ENCODE measurements around the gene GJC1.
"Not testable (repeated sequence)": the region's sequence is repeated elsewhere in the genome, so short reads cannot be mapped to it uniquely, and the experiment has no call there.

Gene GJC1

DNA sequence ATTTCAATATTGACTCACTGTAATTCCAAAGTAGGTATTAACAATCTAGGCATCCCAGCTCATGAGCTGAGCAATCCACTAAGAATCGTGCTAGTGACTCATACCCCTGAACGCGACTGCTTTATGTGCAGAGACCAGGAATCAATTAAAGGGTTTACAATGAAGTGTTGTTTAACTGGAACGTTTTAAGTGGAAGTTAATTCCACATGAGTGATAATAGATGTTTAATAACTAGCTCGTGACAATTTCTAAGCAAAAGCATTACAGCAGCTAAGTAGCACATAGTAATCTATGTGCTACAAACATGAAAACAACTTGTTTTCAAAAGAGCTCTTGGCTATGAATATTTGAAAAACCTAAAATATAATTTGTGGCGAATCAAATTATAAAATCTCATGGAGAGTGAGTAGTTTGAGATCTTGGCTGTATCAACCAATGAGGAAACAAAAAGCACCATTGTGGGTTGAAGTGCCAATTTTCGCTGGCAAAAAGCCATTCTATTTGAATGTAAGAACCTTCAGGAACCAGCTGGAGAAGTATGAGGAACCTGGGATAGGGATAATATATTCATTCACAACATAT, 9.4 kb downstream of the GJC1 start:
- Histone ChIP-seq H3K27ac (ENCODE audit: low read depth, low read length) (no peak overlapping the region), H3K4me3 (ENCODE audit: low read depth, low read length) (no peak overlapping the region), H3K27me3 (ENCODE audit: control insufficient read depth, insufficient read depth, low read length) (no peaks in the 10 kb centered on the region), H3K9ac (ENCODE audit: low read length) (no peak overlapping the region), H3K36me3 (ENCODE audit: control insufficient read depth, insufficient read depth, low read length) (peaks cover 4% of the 10 kb centered on the region), H3K4me1 (ENCODE audit: control insufficient read depth, insufficient read depth, low read length) (no peaks in the 10 kb centered on the region), H3K9me3 (ENCODE audit: control insufficient read depth, insufficient read depth, low read depth, low read length) (no peaks in the 10 kb centered on the region)

DNA sequence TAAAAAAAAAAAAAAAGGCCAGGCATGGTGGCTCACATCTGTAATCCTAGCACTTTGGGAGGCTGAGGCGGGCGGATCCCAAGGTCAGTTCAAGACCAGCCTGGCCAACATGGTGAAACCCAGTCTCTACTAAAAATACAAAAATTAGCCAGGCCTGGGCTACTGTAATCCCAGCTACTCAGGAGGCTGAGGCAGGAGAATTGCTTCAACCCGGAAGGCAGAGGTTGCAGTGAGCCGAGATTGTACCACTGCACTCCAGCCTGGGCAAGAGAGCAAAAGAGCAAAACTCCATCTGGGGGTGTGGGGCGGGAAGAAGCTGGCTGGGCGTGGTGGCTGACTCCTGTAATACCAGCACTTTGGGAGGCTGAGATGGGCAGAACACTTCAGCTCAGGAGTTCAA, 11.6 kb downstream of the GJC1 start:
- not testable (repeated sequence) for H3K9ac ChIP-seq (ENCODE audit: low read length); H3K4me1 ChIP-seq (ENCODE audit: control insufficient read depth, insufficient read depth, low read length); H3K4me3 ChIP-seq (ENCODE audit: low read depth, low read length); H3K9me3 ChIP-seq (ENCODE audit: control insufficient read depth, insufficient read depth, low read depth, low read length); H3K27me3 ChIP-seq (ENCODE audit: control insufficient read depth, insufficient read depth, low read length); H3K36me3 ChIP-seq (ENCODE audit: control insufficient read depth, insufficient read depth, low read length); H3K27ac ChIP-seq (ENCODE audit: low read depth, low read length)

DNA sequence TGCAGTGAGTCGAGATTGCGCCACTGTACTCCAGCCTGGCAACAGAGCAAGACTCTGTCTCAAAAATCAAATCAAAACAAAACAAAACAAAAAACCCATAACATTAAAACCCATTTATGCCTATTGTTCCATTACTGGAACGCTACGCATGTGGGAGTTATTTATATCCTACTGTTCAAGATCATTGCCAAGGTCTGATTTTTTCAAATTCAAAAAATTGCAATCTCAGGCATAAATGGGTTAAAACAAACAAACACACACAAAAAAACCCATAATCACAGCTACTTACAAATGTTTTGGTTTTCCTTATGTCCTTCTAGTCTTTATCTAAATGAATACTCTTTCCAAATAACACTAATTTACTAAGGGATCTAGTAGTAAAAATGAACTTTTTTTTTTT, 17.8 kb downstream of the GJC1 start:
- Histone ChIP-seq H3K4me3 (ENCODE audit: low read depth, low read length) (no peak overlapping the region), H3K27me3 (ENCODE audit: control insufficient read depth, insufficient read depth, low read length) (no peaks in the 10 kb centered on the region), H3K9ac (ENCODE audit: low read length) (no peak overlapping the region), H3K27ac (ENCODE audit: low read depth, low read length) (no peak overlapping the region), H3K36me3 (ENCODE audit: control insufficient read depth, insufficient read depth, low read length) (peaks cover 10% of the 10 kb centered on the region), H3K4me1 (ENCODE audit: control insufficient read depth, insufficient read depth, low read length) (no peaks in the 10 kb centered on the region), H3K9me3 (ENCODE audit: control insufficient read depth, insufficient read depth, low read depth, low read length) (no peaks in the 10 kb centered on the region)

DNA sequence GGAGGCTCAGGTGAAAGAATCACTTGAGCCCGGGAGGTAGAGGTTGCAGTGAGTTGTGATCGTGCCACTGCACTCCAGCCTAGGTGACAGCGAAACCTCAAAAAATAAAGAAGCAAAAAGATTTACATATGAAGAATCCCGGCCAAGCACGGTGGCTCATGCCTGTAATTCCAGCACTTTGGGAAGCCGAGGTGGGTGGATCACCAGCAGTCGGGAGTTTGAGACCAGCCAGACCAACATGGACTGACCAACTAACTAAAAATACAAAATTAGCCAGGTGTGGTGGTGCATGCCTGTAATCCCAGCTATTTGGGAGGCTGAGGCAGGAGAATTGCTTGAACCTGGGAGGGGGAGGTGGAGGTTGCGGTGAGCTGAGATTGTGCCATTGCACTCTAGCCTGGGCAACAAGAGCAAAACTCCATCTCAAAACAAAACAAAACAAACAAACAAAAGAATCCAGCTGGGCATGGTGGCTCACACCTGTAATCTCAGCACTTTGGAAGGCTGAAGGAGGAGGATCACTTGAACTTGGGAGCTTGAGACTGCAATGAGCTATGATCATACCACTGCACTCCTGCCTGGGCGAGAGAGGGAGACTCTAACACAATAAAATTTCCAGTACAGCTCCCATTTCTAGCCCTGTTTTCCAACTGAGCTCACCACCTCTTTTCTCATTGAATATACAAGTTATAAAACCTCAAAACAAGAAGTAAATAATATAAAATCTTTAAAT, 21.3 kb downstream of the GJC1 start:
- not testable (repeated sequence) for H3K9ac ChIP-seq (ENCODE audit: low read length); H3K9me3 ChIP-seq (ENCODE audit: control insufficient read depth, insufficient read depth, low read depth, low read length); H3K27ac ChIP-seq (ENCODE audit: low read depth, low read length); H3K27me3 ChIP-seq (ENCODE audit: control insufficient read depth, insufficient read depth, low read length); H3K4me3 ChIP-seq (ENCODE audit: low read depth, low read length); H3K4me1 ChIP-seq (ENCODE audit: control insufficient read depth, insufficient read depth, low read length)
- H3K36me3 ChIP-seq (ENCODE audit: control insufficient read depth, insufficient read depth, low read length), result peaks cover 45% of the 10 kb centered on the region

DNA sequence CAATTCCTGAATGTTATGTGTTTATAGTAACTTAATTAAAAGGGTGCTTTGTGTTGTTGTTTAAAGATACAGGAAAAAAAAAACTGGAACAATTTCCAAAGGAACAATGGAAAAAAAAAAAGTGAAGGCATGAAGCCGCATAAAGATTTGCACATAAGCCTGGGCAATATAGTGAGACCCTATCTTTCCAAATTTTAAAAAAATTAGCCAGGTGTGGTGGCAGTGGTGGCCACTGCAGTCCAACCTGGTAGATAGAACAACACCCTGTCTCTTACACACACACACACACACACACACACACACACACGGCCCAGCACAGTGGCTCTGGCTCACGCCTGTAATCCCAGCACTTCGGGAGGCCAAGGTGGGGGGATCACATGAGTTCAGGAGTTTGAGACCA, 21.9 kb downstream of the GJC1 start:
- no peaks in the 10 kb centered on the region for H3K4me1 ChIP-seq (ENCODE audit: control insufficient read depth, insufficient read depth, low read length)
- no peak overlapping the region for H3K27ac ChIP-seq (ENCODE audit: low read depth, low read length)
- no peaks in the 10 kb centered on the region for H3K9me3 ChIP-seq (ENCODE audit: control insufficient read depth, insufficient read depth, low read depth, low read length)
- H3K36me3 ChIP-seq (ENCODE audit: control insufficient read depth, insufficient read depth, low read length), result peaks cover 51% of the 10 kb centered on the region
- no peak overlapping the region for H3K9ac ChIP-seq (ENCODE audit: low read length)
- H3K27me3 ChIP-seq (ENCODE audit: control insufficient read depth, insufficient read depth, low read length), result no peaks in the 10 kb centered on the region
- no peak overlapping the region for H3K4me3 ChIP-seq (ENCODE audit: low read depth, low read length)

- H3K4me1 ChIP-seq (ENCODE audit: control insufficient read depth, insufficient read depth, low read length), result no peaks in the 10 kb centered on the region
- no peak overlapping the region for H3K4me3 ChIP-seq (ENCODE audit: low read depth, low read length)
- H3K9ac ChIP-seq (ENCODE audit: low read length), result no peak overlapping the region
- H3K27ac ChIP-seq (ENCODE audit: low read depth, low read length), result no peak overlapping the region
- H3K27me3 ChIP-seq (ENCODE audit: control insufficient read depth, insufficient read depth, low read length), result no peaks in the 10 kb centered on the region
- H3K36me3 ChIP-seq (ENCODE audit: control insufficient read depth, insufficient read depth, low read length), result peaks cover 51% of the 10 kb centered on the region
- H3K9me3 ChIP-seq (ENCODE audit: control insufficient read depth, insufficient read depth, low read depth, low read length), result no peaks in the 10 kb centered on the region
Measured at GRCh38 chr17:44807817-44808155, 22.3 kb downstream of the GJC1 start.

GRCh38 chr17:44807093-44807816, 22.8 kb downstream of the GJC1 start:
- Histone ChIP-seq H3K4me3 (ENCODE audit: low read depth, low read length) (no peak overlapping the region), H3K9me3 (ENCODE audit: control insufficient read depth, insufficient read depth, low read depth, low read length) (no peaks in the 10 kb centered on the region), H3K4me1 (ENCODE audit: control insufficient read depth, insufficient read depth, low read length) (no peaks in the 10 kb centered on the region), H3K27ac (ENCODE audit: low read depth, low read length) (no peak overlapping the region), H3K27me3 (ENCODE audit: control insufficient read depth, insufficient read depth, low read length) (no peaks in the 10 kb centered on the region), H3K36me3 (ENCODE audit: control insufficient read depth, insufficient read depth, low read length) (peaks cover 56% of the 10 kb centered on the region), H3K9ac (ENCODE audit: low read length) (no peak overlapping the region)

DNA sequence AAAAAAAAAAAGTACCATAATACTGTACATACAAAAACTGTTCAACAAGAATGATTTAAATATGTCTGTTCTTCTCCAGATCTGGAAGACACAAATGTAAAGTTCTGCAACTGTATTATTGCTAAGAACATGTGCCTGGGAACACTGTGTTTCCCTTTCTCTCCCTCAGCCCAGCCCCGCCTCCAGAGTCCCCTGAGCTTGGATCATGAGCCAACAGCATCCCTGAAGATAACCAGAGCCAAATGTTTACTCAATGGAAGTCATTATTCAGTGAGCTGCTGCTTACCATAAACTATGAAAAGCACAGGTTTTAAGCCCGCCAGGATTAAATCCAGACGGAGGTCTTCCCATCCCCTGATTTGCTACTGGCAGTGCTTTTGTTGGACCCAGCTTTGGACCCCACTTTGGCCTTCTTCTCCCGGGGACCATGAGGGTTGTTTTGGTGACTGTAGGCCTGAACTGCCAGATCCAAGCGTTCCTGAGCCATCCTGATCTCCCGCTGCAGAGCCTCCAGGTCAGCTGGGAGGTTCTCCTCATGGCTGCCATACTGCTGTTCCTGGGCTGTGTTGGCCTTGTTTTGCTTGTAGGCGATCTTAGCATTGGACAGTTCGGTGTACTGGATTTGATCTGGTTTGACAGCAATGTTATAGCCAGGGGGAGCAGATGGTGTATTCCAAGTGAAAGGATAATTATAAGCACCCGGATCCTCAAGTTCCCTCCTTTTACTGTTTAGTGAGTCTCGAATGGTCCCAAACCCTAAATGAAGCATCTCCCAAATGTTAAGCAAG, 25.6 kb downstream of the GJC1 start:
- H3K27me3 ChIP-seq (ENCODE audit: control insufficient read depth, insufficient read depth, low read length), result no peaks in the 10 kb centered on the region
- peaks cover 82% of the 10 kb centered on the region for H3K36me3 ChIP-seq (ENCODE audit: control insufficient read depth, insufficient read depth, low read length)
- H3K4me3 ChIP-seq (ENCODE audit: low read depth, low read length), result no peak overlapping the region
- no peak overlapping the region for H3K9ac ChIP-seq (ENCODE audit: low read length)
- H3K9me3 ChIP-seq (ENCODE audit: control insufficient read depth, insufficient read depth, low read depth, low read length), result no peaks in the 10 kb centered on the region
- no peak overlapping the region for H3K27ac ChIP-seq (ENCODE audit: low read depth, low read length)
- H3K4me1 ChIP-seq (ENCODE audit: control insufficient read depth, insufficient read depth, low read length), result no peaks in the 10 kb centered on the region

- Histone ChIP-seq H3K4me1 (ENCODE audit: control insufficient read depth, insufficient read depth, low read length) (no peaks in the 10 kb centered on the region), H3K4me3 (ENCODE audit: low read depth, low read length) (no peak overlapping the region), H3K9me3 (ENCODE audit: control insufficient read depth, insufficient read depth, low read depth, low read length) (no peaks in the 10 kb centered on the region), H3K36me3 (ENCODE audit: control insufficient read depth, insufficient read depth, low read length) (peaks cover 83% of the 10 kb centered on the region), H3K9ac (ENCODE audit: low read length) (no peak overlapping the region), H3K27ac (ENCODE audit: low read depth, low read length) (no peak overlapping the region), H3K27me3 (ENCODE audit: control insufficient read depth, insufficient read depth, low read length) (no peaks in the 10 kb centered on the region)
Measured at GRCh38 chr17:44801880-44802279, 28.2 kb downstream of the GJC1 start.

GRCh38 chr17:44798356-44798755, 31.7 kb downstream of the GJC1 start:
- H3K36me3 ChIP-seq (ENCODE audit: control insufficient read depth, insufficient read depth, low read length), result peaks cover 53% of the 10 kb centered on the region
- no peaks in the 10 kb centered on the region for H3K27me3 ChIP-seq (ENCODE audit: control insufficient read depth, insufficient read depth, low read length)
- no peaks in the 10 kb centered on the region for H3K9me3 ChIP-seq (ENCODE audit: control insufficient read depth, insufficient read depth, low read depth, low read length)
- H3K4me1 ChIP-seq (ENCODE audit: control insufficient read depth, insufficient read depth, low read length), result peaks cover 16% of the 10 kb centered on the region
- no peak overlapping the region for H3K9ac ChIP-seq (ENCODE audit: low read length)
- no peak overlapping the region for H3K4me3 ChIP-seq (ENCODE audit: low read depth, low read length)
- no peak overlapping the region for H3K27ac ChIP-seq (ENCODE audit: low read depth, low read length)

DNA sequence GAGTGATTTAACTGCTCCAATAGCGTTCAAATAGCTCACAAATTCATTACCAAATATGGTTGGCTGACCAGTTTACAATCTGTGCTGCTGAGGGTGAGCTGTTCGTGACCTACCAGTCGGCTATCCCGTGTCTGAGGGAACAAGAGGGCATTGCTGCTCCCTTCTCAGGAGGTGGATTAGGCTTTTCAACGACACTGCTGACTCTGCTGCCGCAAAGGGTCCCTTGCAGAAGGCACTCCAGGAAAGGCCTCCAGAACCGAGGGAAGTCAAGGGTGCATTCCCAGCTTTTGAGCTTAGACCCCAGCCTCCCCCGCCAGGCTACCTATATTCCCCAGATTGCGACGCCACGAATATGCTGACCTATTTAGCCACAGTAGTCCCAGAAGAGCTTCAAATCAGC, 32.3 kb downstream of the GJC1 start:
- Histone ChIP-seq H3K9me3 (ENCODE audit: control insufficient read depth, insufficient read depth, low read depth, low read length) (no peaks in the 10 kb centered on the region), H3K27ac (ENCODE audit: low read depth, low read length) (no peak overlapping the region), H3K9ac (ENCODE audit: low read length) (no peak overlapping the region)

More for the DNA sequence above, 32.3 kb downstream of the GJC1 start:
- Histone ChIP-seq H3K4me1 (ENCODE audit: control insufficient read depth, insufficient read depth, low read length) (peaks cover 16% of the 10 kb centered on the region), H3K27me3 (ENCODE audit: control insufficient read depth, insufficient read depth, low read length) (no peaks in the 10 kb centered on the region), H3K4me3 (ENCODE audit: low read depth, low read length) (no peak overlapping the region), H3K36me3 (ENCODE audit: control insufficient read depth, insufficient read depth, low read length) (peaks cover 47% of the 10 kb centered on the region)
